GM13976 (cell line): ENCODE results near the gene DIPK1B.
A peak's percentile ranks its signal among the peaks of the same experiment; 100 is the strongest.

ENCODE experiments used
- DNase-seq: peaks from one replicate; pipeline ENCODE4 v3.0.0; 2012; ENCODE audit warnings: low spot score
- CTCF ChIP-seq: IDR thresholded peaks from 2 replicates; pipeline ENCODE4 v1.5.1; 2012; ENCODE audit warnings: borderline replicate concordance, mild to moderate bottlenecking; ENCODE audit not compliant: insufficient read depth; ENCODE audit errors: extremely low read depth, missing control alignments, control extremely low read depth
- in situ Hi-C: fragments of 300-500 bp; cut with MboI; formaldehyde crosslinking; loops from one replicate; pipeline ENCODE4 v1.12.0; 2022; ENCODE audit warnings: low sequenced_read_pairs, mixed read lengths, inconsistent platforms; ENCODE audit not compliant: unreplicated experiment

The DIPK1B gene

DNA sequence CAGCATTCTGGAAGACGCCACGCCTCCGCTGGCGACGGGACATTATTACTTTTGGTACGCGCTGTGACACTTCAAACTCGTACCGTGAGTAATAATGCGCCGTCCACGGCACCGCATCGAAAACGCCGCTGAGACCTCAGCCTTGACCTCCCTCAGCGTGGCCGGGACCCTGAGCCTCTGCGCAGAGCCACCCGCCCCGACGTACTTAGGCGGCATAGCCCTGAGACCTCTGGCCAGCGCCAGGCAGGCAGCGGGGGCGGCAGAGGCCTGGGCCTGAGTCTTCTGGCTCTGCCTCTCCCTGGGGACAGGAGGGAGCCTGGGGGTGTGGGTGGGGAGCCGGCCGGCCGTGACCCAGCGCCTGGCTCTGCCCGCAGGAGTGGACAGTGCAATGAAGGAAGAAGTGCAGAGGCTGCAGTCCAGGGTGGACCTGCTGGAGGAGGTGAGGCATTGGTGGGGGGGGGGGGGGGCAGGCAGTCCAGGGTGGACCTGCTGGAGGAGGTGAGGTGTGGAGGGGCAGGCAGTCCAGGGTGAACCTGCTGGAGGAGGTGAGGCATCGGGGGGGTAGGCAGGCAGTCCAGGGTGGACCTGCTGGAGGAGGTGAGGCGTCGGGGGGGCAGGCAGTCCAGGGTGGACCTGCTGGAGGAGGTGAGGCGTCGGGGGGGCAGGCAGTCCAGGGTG lies 41.7 kb upstream of the DIPK1B start:
- in situ Hi-C loops = no loop called here
- no peak for DNase-seq
- no peak for TF ChIP-seq CTCF

GRCh38 chr9:136671254-136671614 lies 41.1 kb upstream of the DIPK1B start:
- in situ Hi-C loops = no loop called here
- no peak for DNase-seq
- TF ChIP-seq CTCF = no peak

DNA sequence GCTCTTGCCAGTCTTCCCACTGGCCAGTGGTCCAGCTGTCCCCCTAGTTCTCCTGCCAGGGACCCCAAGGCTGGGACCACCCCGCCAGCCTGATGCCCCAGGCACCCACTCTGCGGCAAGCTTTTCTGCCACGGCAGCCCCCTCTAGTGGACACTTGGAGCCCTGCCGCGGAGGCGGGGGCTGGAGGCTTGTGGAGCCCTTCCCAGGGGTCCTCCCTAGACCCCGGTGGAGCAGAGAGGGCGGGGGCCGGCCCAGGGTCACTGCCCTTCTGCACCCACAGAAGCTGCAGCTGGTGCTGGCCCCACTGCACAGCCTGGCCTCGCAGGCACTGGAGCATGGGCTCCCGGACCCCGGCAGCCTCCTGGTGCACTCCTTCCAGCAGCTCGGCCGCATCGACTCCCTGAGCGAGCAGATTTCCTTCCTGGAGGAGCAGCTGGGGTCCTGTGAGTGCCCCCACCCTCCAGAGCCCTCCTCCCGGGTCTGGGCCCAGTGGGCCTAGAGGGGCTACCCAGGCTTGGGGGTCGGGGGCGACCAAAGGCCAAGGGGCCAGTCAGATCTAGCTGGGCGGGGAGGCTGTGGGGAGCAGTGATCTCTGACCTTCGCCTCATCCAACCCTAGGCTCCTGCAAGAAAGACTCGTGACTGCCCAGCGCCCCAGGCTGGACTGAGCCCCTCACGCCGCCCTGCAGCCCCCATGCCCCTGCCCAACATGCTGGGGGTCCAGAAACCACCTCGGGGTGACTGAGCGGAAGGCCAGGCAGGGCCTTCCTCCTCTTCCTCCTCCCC lies 40.5 kb upstream of the DIPK1B start:
- peak; percentile 67 for TF ChIP-seq CTCF
- peak; percentile 87 for DNase-seq
- in situ Hi-C loops = no loop called here

DNA sequence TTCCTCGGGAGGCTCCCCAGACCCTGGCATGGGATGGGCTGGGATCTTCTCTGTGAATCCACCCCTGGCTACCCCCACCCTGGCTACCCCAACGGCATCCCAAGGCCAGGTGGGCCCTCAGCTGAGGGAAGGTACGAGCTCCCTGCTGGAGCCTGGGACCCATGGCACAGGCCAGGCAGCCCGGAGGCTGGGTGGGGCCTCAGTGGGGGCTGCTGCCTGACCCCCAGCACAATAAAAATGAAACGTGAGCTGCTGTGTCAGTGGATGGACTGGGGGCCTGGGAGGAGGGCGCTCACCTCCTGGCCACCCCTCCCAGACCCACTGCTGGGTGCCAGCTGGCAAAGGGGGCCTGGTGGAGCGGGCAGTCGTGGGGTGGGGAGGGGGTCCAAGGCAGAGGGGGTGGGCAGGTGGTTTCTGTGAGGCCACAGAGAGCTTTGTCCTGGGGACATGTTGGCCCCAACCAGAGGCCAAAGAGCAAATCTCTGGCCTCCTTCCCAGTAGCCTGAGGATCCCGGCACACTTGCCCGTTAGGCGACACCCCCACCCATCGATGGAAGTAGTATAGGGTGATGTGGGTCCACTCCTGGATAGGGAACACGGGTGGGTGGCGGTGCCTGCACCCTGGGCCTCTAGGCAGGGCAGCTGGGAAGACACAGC lies 39.8 kb upstream of the DIPK1B start:
- no peak for TF ChIP-seq CTCF
- no peak for DNase-seq
- in situ Hi-C loops = no loop called here

DNA sequence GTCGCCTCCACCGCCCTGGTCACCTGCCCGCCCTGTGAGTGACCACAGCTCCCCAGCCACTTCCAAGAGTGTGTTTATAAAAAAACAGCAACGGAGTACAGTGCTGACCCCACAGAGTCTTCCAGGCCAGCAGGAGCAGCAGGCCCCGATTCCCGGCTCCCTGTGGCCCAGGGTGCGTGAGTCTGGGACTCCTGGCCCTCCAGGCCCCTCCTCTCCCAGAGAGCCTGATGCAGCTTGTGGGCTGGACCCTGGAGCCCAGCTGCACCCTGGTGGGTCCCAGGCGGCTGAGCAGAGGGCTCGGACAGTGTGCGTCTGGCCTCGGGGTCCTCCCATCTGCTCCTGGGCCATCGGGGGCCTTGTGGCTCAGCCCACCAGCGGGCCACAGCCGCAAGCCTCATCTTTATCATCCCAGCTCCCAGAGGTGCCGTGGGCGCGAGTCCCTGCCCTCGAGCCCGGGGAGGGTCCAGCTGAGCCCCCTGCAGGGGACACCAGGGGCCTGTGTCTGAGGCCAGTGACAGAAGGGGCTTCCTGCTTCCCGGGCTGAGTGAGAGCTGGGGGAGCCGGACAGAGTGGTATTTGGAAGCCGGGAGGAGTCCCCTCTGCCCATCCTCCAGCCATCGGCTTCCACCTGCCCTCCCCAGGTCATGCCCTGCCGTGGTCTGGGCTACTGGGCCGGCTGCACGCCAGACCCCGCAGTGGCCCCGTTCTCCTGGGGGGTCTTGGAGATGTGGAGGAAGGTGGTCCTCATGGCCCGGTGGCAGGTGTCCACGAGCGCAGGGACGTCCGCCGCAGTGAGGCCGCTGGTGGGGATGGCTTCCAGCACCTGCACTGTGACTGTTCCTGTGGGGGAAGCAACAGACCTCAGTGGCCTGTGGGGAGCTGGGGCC lies 39.0 kb upstream of the DIPK1B start:
- DNase-seq = no peak
- TF ChIP-seq CTCF = no peak
- in situ Hi-C loops = no loop called here
